Large intestine (tissue), 3 donors: ENCODE results near the gene ENPEP. TPM values are rescaled to one million over a fixed set of nuclear protein-coding genes. Genes with fewer than 3 reads are reported as not detected.

Experiments used
- DNase-seq, 2 donors: peaks; one replicate each; pipeline versions ENCODE4 v3.0.0 to v3.0.0-alpha.2; 2013
- H3K27ac ChIP-seq: one replicate; pipeline ENCODE4 v1.5.1; 2013; ENCODE audit warnings: low read length
- H3K27me3 ChIP-seq: 2 replicates; pipeline ENCODE4 v1.6.1; 2013; ENCODE audit warnings: low read length; ENCODE audit not compliant: control insufficient read depth, insufficient read depth
- H3K36me3 ChIP-seq: 2 replicates; pipeline ENCODE4 v1.6.1; 2013; ENCODE audit warnings: low read length; ENCODE audit not compliant: control insufficient read depth, insufficient read depth
- H3K4me1 ChIP-seq: one replicate; pipeline ENCODE4 v1.6.1; 2013; ENCODE audit warnings: low read length; ENCODE audit not compliant: control insufficient read depth, insufficient read depth
- H3K4me3 ChIP-seq: one replicate; pipeline ENCODE4 v1.5.1; 2013; ENCODE audit warnings: low read length
- H3K9me3 ChIP-seq: one replicate; pipeline ENCODE4 v1.6.1; 2013; ENCODE audit warnings: mild to moderate bottlenecking, low read depth, low read length, moderate library complexity; ENCODE audit not compliant: control insufficient read depth
- WGBS: methylation state at CpG from one replicate; pipeline ENCODE4 v1.1.5; 2013; ENCODE audit warnings: low lambda C conversion rate; ENCODE audit not compliant: insufficient coverage; 5-methylcytosine and 5-hydroxymethylcytosine counted together
- polyA plus RNA-seq: library from polyadenylated mRNA; unstranded; fragments of 120-200 nt; gene quantifications from one replicate; pipeline ENCODE4 v1.2.1, GENCODE V29; 2013

ENPEP gene
- polyA plus RNA-seq, 1 donor = 24.6 TPM

DNA sequence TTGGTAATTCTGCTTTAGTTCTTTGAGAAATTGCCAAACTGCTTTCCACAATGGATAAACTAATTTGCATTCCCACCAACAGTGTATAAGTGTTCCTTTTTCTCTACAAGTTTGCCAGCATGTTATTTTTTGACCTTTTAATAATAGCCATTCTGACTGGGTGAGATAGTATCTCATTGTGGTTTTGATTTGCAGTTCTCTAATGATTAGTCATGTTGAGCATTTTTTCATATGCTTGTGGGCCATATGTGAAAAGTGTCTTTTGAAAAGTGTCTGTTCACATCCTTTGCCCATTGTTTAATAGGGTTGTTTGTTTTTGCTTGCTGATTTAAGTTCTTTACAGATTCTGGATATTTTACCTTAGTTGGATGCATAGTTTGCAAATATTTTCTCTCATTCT is 25.9 kb downstream of the ENPEP start:
- no peaks in the 10 kb centered on the region for H3K36me3 ChIP-seq
- H3K4me1 ChIP-seq = peaks cover 9% of the 10 kb centered on the region
- no peak for DNase-seq
- peaks cover 3% of the 10 kb centered on the region for H3K9me3 ChIP-seq
- H3K27ac ChIP-seq = no peak overlapping the region
- no peak overlapping the region for H3K4me3 ChIP-seq
- H3K27me3 ChIP-seq = no peaks in the 10 kb centered on the region

DNA sequence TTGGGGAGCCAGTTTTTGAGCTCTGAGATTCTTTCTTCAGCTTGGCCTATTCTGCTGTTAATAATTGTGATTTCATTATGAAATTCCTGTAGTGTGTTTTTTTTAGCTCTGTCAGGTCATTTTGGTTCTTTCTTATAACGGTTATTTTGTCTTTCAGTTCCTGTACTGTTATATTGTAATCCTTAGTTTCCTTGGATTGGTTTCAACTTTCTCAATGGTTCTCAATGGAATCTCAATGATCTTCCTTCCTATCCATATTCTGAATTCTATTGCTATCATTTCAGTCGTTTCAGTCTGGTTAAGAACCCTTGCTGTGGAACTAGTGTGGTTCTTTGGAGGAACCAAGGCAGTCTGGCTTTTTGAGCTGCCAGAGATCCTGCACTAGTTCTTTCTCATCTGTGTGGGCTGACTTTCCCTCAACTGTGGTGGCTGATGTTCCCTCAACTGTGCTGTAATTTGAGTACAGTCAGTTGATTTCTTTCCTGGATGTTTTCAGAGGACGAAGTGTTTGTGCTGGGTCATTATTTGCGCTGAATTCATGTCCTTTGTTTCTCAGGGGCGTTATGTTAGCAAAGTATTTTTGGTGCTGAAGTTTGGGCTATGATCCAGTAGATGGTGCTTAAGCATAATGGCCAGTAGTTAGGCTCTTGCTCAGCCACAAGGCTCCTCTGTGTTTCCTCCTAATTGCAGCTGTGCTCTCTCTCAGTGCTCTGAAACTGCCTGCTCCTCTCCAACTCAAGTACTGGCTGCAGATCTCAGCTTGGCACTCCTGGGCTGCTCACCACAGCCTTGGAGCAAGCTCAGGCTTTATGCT is 27.5 kb downstream of the ENPEP start:
- H3K36me3 ChIP-seq = no peaks in the 10 kb centered on the region
- no peaks in the 10 kb centered on the region for H3K27me3 ChIP-seq
- H3K4me3 ChIP-seq = no peak overlapping the region
- peaks cover 9% of the 10 kb centered on the region for H3K4me1 ChIP-seq
- H3K27ac ChIP-seq = no peak overlapping the region
- peaks cover 3% of the 10 kb centered on the region for H3K9me3 ChIP-seq
- 100% methylated on average over 1 of the region's 5 CpGs for WGBS
- no peak for DNase-seq

DNA sequence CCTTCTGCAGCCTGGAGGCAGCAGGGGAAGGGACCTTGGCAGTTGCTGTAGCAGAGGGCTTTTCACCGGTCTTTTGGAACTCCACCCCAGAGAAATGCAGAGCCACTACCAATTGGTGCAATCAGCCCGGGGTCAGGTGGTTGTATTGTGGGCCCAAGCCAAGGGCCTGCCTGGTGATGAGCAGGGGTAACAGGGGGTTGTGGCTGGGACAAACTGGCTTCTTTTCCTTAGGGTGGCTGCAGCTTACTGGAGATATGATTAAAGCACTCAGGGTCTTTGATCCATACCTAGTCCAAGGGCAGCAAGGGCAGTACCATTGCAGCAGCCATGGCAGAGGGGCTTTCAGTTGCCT is 28.1 kb downstream of the ENPEP start:
- Histone ChIP-seq H3K36me3 (no peaks in the 10 kb centered on the region), H3K27me3 (no peaks in the 10 kb centered on the region), H3K4me1 (peaks cover 6% of the 10 kb centered on the region), H3K4me3 (no peak overlapping the region), H3K9me3 (peaks cover 3% of the 10 kb centered on the region), H3K27ac (no peak overlapping the region)
- no peak for DNase-seq
- WGBS = no CpG with 5 or more reads among the region's 2 CpGs

DNA sequence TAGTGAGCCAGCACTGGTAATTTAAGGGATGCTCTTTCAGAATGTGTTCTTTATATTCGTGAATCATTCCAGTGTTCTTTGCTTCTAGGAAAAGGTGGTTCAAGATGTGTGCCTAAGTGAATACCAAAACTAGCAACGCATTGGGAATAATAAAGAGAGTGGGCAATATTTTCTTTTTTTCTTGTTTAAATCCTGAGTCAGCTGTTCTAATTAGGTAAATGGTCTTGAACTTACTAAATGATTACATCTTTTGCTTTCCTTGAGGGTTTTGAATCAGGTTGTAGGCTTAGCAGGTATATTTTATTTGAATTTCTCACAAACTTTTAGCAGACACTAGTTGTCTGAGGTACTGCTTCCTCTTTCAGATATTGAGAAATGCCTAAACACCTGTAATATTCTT is 29.5 kb downstream of the ENPEP start:
- Histone ChIP-seq H3K4me3 (no peak overlapping the region), H3K36me3 (no peaks in the 10 kb centered on the region), H3K4me1 (peaks cover 14% of the 10 kb centered on the region), H3K27ac (no peak overlapping the region), H3K9me3 (peaks cover 3% of the 10 kb centered on the region), H3K27me3 (no peaks in the 10 kb centered on the region)
- 100% methylated on average over 1 of the region's 2 CpGs for WGBS
- DNase-seq = no peak

DNA sequence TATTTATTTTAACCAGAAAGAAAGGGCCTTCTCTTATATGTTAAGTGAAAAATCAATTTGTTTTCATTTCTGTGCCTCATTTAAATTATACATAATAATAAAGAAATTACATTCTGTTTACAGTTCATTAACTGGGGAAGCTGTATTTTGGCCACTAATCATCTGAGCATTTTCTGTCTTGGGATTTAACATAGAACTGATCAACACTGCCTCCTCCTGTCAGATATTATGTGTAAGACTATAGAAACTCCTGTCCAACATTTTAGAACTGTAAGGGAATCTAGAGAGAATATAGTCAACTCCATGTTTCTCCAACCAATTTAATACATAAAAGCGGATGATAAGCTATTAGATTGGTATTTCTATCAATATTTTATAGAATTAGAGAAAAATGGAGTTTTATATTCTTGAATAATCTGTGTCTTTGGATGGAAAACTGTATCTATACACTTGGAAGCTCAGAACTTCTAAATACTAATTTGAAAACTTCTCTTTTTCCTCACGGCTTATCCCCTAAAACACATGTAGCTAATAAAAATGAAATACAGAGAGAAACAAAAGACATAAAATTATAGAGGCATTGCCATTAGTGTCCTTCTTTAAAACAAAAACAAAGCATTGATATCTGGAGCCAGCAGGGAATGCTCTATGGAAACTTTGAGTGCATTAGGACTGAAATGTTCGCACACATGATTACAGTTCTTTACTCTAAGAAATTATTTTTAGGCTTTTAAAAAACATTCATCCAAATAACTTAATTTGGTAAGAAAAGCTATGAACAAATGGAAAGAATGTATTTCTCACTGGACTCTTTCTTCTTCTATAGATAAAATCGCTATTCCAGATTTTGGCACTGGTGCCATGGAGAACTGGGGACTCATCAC is 33.1 kb downstream of the ENPEP start:
- peak; percentile 14 to 26 for DNase-seq
- Histone ChIP-seq H3K27me3 (no peaks in the 10 kb centered on the region), H3K27ac (peak overlapping the region; percentile 78), H3K4me3 (no peak overlapping the region), H3K4me1 (peaks cover 14% of the 10 kb centered on the region), H3K36me3 (no peaks in the 10 kb centered on the region), H3K9me3 (no peaks in the 10 kb centered on the region)
- WGBS = 97% methylated on average over 3 of the region's 4 CpGs

DNA sequence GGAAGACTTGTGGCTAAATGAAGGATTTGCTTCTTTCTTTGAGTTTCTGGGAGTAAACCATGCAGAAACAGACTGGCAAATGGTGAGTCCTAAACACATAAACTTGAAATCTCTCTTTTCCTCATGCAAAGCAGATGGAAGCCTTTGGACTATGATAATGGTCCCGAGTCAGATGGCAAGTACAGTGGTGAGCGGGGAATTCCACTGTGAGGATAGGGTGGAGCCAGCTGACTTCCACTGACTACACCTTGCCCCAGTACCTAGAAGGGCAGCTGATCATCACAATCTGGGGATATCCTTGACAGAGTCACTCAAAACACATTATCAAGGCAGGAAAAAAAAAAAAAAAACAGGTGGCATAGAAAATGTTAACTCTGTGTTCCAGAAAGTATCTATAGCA is 34.3 kb downstream of the ENPEP start:
- WGBS = no CpG with 5 or more reads among the region's 2 CpGs
- Histone ChIP-seq H3K9me3 (no peaks in the 10 kb centered on the region), H3K4me3 (no peak overlapping the region), H3K27me3 (no peaks in the 10 kb centered on the region), H3K36me3 (no peaks in the 10 kb centered on the region), H3K4me1 (peaks cover 12% of the 10 kb centered on the region), H3K27ac (peak overlapping the region; percentile 78)
- peak; percentile 84 to 93 for DNase-seq

DNA sequence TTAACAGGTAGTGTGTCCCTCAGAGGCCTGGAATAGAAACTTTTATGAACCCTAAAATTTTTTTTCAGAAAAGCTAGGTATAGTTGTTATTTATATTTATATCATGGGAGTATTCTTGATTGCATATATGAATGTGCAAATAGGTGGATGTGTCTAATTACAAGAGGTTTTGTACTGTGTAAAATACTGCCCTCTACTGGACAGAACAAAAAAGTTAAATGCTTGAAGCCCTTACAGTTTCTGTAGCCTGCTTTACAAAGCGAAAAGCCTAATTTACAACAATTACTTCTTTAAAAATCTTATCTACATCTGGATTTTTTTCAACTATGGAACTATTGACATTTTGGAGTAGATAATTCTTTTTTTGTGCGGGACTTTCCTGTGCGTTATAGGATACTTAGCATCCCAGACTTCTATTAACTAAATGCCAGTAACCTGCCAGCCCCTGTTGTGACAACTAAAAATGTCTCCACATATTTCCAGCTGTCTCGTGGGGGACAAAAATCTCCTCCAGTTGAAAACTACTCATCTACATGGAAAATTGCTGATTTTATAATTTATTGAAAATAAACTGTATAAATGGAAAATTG is 35.1 kb downstream of the ENPEP start:
- DNase-seq = peak; percentile 38 to 52

DNA sequence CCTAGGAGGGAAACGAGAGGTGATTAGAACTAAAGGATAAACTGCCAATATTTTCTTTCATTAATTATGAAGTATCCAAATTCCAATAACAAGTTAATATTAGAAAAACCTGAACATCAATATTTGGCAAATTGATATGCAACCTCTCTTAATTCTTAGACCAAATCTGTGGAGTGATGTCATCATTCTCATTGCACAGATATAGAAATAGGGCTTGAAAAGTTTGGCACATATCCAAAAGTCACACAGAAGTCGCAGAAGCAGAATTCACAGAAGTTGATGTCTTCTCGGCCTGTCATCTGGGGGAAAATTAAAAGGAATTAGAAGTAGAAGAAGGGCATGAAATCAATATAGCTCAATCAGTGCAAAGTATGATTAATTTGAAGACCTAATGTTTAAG is 36.9 kb downstream of the ENPEP start:
- Histone ChIP-seq H3K4me3 (no peak overlapping the region), H3K27ac (no peak overlapping the region), H3K36me3 (no peaks in the 10 kb centered on the region), H3K4me1 (peaks cover 12% of the 10 kb centered on the region), H3K27me3 (no peaks in the 10 kb centered on the region), H3K9me3 (no peaks in the 10 kb centered on the region)
- DNase-seq = no peak
- 86% methylated on average over 2 of the region's 3 CpGs for WGBS

More for the DNA sequence above, 35.1 kb downstream of the ENPEP start:
- H3K4me3 ChIP-seq = no peak overlapping the region
- H3K9me3 ChIP-seq = no peaks in the 10 kb centered on the region
- no peaks in the 10 kb centered on the region for H3K27me3 ChIP-seq
- H3K4me1 ChIP-seq = peaks cover 12% of the 10 kb centered on the region
- H3K27ac ChIP-seq = peak overlapping the region; percentile 78
- no peaks in the 10 kb centered on the region for H3K36me3 ChIP-seq
- WGBS = 0% methylated on average over 1 of the region's 4 CpGs

DNA sequence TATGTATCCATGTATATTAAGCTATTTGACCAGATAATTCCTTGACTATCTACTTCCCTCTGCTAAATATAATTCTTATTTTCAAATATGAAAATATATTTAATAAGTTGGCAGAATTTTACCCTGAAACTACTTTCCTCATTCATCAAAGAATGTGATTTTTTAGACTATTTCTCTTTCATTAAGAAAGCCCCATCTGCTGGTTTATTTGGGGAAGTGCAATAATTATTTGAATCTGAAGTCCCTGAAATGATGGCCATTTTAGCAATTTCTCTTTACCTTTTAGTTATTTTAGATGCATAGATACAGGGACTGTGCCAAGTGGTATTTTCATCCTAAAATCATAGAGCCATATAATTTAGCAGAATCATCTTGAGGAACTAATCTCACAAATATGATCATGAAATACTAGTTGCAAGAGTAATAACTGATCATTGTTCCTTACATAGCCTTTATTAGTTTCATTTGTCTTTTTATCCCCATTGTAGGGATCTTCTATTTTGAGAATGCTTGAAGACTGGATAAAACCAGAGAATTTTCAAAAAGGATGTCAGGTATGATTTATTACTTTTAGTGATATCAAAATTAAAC is 39.0 kb downstream of the ENPEP start:
- DNase-seq = no peak
- Histone ChIP-seq H3K27ac (no peak overlapping the region), H3K4me1 (peaks cover 6% of the 10 kb centered on the region), H3K36me3 (peaks cover under 1% of the 10 kb centered on the region), H3K27me3 (no peaks in the 10 kb centered on the region), H3K4me3 (no peak overlapping the region), H3K9me3 (no peaks in the 10 kb centered on the region)

DNA sequence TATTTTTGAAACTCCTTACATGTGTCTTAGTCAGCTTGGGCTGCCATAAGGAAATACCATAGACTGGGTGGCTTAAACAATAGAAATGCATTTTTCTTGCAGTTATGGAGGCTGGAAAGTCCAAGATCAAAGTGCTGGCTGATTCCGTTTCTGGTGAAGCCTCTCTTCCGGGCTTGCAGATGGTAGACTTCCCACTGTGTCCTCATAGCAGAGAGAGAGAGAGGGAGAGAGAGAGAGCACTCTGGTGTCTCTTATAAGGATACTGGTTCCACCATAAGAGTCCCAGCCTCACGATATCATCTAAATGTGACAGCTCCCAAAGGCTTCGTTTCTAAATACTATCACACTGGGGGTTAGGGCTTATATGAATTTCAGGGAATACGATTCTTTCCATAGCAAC is 39.7 kb downstream of the ENPEP start:
- no peak overlapping the region for H3K4me3 ChIP-seq
- no peak overlapping the region for H3K27ac ChIP-seq
- DNase-seq = no peak
- no peaks in the 10 kb centered on the region for H3K27me3 ChIP-seq
- H3K9me3 ChIP-seq = no peaks in the 10 kb centered on the region
- H3K4me1 ChIP-seq = peaks cover 2% of the 10 kb centered on the region
- WGBS = no CpG with 5 or more reads among the region's 5 CpGs
- H3K36me3 ChIP-seq = peaks cover 5% of the 10 kb centered on the region
